HG03354 (cell line): Measurements from ENCODE around the gene C15orf61.

Experiments used
- ATAC-seq: cut with Tn5 transposase; IDR thresholded peaks from one replicate; pipeline ENCODE4 v1.9.1; 2021; ENCODE audit warnings: mild to moderate bottlenecking; ENCODE audit not compliant: unreplicated experiment, poor library complexity, severe bottlenecking

Gene C15orf61

DNA sequence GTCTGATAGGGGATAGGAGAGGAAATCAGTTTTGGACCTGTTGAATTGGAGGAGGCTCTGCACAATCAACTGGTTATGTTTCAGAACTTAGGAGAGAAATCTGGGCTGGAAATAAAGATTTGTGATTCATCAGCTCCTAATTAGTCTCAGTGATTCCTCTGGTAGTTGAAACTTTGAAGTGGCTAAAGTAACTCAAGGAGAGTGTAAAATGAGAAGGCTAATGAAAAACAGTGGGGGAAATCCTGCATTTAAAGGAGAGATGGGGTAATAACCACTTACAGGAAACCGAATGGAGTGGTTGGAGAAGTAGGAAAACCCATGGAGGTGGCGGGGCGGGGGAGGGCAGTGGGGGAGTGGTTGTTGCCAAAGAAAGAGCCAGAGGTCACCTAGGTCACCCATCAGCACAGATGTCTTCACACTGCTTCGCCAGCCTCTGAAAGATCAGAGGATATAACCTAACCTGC is 54.1 kb downstream of the C15orf61 start:
- no peak for ATAC-seq

DNA sequence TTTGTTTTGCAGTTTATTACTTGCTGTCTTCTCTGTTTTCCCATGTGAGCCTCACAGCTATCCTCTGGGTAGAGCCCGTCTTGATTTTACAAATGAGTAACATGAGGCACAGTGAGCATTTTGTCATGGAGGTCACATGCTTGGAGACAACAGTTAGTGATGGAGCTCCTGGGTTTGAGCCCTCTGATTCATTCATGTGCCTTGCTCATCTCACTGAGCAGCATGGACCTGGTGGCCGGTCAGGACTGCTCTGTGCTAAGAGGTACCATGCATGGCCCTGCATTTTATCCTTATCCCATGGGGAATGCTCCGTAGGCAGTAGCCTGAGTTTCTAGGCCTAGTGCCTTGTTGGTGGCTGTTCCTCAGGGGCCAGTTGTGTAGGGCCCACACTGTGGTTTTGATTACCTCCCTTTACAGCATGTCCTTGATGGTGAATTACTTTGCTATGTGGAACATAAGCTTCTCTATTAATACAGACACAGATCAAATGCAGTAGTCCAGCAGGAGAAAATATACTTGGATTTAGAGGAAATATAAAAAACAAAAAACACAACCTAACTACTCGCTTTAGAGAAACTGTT is 57.2 kb downstream of the C15orf61 start:
- ATAC-seq: no peak

DNA sequence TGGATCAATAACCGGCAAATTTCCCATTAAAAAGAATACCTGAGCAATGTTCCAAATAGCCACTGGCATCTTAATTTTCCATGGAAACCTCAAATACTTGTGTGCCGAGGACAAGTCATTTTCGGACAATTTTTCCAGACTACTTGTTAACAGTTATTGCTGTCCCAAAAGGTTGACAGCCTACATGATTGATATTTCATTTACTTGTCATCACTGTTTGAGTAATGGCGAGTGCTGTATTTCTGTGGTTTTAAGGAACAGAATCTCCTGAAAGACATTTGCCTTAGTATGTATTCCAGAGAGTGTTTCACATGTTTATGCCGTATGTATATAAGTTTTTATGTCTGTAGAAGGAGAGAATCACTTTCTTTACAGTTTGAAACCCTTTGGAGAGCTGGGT is 58.2 kb downstream of the C15orf61 start:
- no peak for ATAC-seq
